Suprapubic skin (tissue), 4 donors: Measurements from ENCODE around the gene MTCL1.

Source experiments
- CTCF ChIP-seq, 2 donors: fragments of 200-600 bp in 1 of 2; fragments of 450-650 bp in 1 of 2; sonication (generic) in 1 of 2; IDR thresholded peaks; one replicate each; pipeline ENCODE4 v1.5.1; 2016 to 2019; ENCODE audit warnings: antibody characterized with exemption in 2 of 2, mild to moderate bottlenecking in 1 of 2, moderate library complexity in 1 of 2
- POLR2A ChIP-seq, 2 donors: fragments of 450-650 bp; IDR thresholded peaks; one replicate each; pipeline ENCODE4 v1.6.1; 2017; ENCODE audit warnings: antibody characterized with exemption in 2 of 2, mild to moderate bottlenecking in 2 of 2, moderate library complexity in 2 of 2
- POLR2AphosphoS5 ChIP-seq, 3 donors: sonication (generic); formaldehyde crosslinking; IDR thresholded peaks; one replicate each; pipeline ENCODE4 v1.6.1; 2017; ENCODE audit warnings: antibody characterized with exemption in 3 of 3

- TF ChIP-seq CTCF (IDR thresholded peaks at IDR 0.05): no peak
- TF ChIP-seq POLR2A (IDR thresholded peaks at IDR 0.05): no peak
- no peak for TF ChIP-seq POLR2AphosphoS5 (IDR thresholded peaks at IDR 0.05)
Measured at GRCh38 chr18:8688816-8689215, 16.5 kb upstream of the MTCL1 start.
